ENCODE measurements around the gene SORCS2. TPM values are rescaled to one million over a fixed set of nuclear protein-coding genes. Genes with fewer than 3 reads are reported as not detected.

SORCS2 gene
- polyA plus RNA-seq, 1 donor from 2014 or later, result 1.0 TPM

- H2AFZ ChIP-seq (ENCODE audit: low read depth, low read length), result no peak overlapping the region
- no peak overlapping the region for H3K4me2 ChIP-seq (ENCODE audit: low read length)
- no peak overlapping the region for H3K4me3 ChIP-seq (ENCODE audit: low read length)
- no peaks in the 10 kb centered on the region for H4K20me1 ChIP-seq (ENCODE audit: insufficient read depth)
- no peaks in the 10 kb centered on the region for H3K27me3 ChIP-seq (ENCODE audit: insufficient read depth, low read depth, low read length)
- H3K27ac ChIP-seq (ENCODE audit: low read length), result no peak overlapping the region
- H3K9me3 ChIP-seq (ENCODE audit: low read length), result peaks cover 3% of the 10 kb centered on the region
- no peaks in the 10 kb centered on the region for H3K9me2 ChIP-seq (ENCODE audit: insufficient read depth, low read length)
- H3K79me2 ChIP-seq (replicated peaks; ENCODE audit: insufficient read depth, low read length), result no peaks in the 10 kb centered on the region
- H3K36me3 ChIP-seq (ENCODE audit: insufficient read depth, low read length), result no peaks in the 10 kb centered on the region
- no peak for TF ChIP-seq EP300 (conservative IDR thresholded peaks at IDR 0.05; ENCODE audit: poor library complexity, severe bottlenecking)
- TF ChIP-seq TAF1 (IDR thresholded peaks at IDR 0.05; ENCODE audit: low read depth), result no peak
- TF ChIP-seq CTCF (IDR thresholded peaks at IDR 0.05; ENCODE audit: poor library complexity, severe bottlenecking), result no peak
- no peak for TF ChIP-seq SMC3 (conservative IDR thresholded peaks at IDR 0.05; ENCODE audit: poor library complexity)
- no peak for TF ChIP-seq EZH2 (IDR thresholded peaks at IDR 0.05; ENCODE audit: borderline replicate concordance, insufficient read depth, low read length, poor library complexity, severe bottlenecking)
- TF ChIP-seq REST (IDR thresholded peaks at IDR 0.05; ENCODE audit: borderline replicate concordance), result no peak
- no peak for TF ChIP-seq POLR2AphosphoS5 (IDR thresholded peaks at IDR 0.05)
- TF ChIP-seq MXI1 (conservative IDR thresholded peaks at IDR 0.05; ENCODE audit: poor library complexity, severe bottlenecking), result no peak
- no peak for TF ChIP-seq RAD21 (conservative IDR thresholded peaks at IDR 0.05)
- H3K9ac ChIP-seq (ENCODE audit: low read length), result no peak overlapping the region
- no peaks in the 10 kb centered on the region for H3F3A ChIP-seq (ENCODE audit: insufficient read depth, low read length, poor library complexity, severe bottlenecking)
Measured at GRCh38 chr4:7411896-7412553, 219.7 kb downstream of the SORCS2 start.

GRCh38 chr4:7412554-7412912, 220.2 kb downstream of the SORCS2 start:
- no peak overlapping the region for H3K4me2 ChIP-seq (ENCODE audit: low read length)
- H3K9me2 ChIP-seq (ENCODE audit: insufficient read depth, low read length), result no peaks in the 10 kb centered on the region
- H4K20me1 ChIP-seq (ENCODE audit: insufficient read depth), result no peaks in the 10 kb centered on the region
- TF ChIP-seq EZH2 (IDR thresholded peaks at IDR 0.05; ENCODE audit: borderline replicate concordance, insufficient read depth, low read length, poor library complexity, severe bottlenecking) (no peak), SMC3 (conservative IDR thresholded peaks at IDR 0.05; ENCODE audit: poor library complexity) (no peak), REST (IDR thresholded peaks at IDR 0.05; ENCODE audit: borderline replicate concordance) (no peak), POLR2AphosphoS5 (IDR thresholded peaks at IDR 0.05) (no peak), TAF1 (IDR thresholded peaks at IDR 0.05; ENCODE audit: low read depth) (no peak), MXI1 (conservative IDR thresholded peaks at IDR 0.05; ENCODE audit: poor library complexity, severe bottlenecking) (no peak), RAD21 (conservative IDR thresholded peaks at IDR 0.05) (no peak), EP300 (conservative IDR thresholded peaks at IDR 0.05; ENCODE audit: poor library complexity, severe bottlenecking) (no peak), CTCF (IDR thresholded peaks at IDR 0.05; ENCODE audit: poor library complexity, severe bottlenecking) (no peak)
- no peak overlapping the region for H2AFZ ChIP-seq (ENCODE audit: low read depth, low read length)
- no peaks in the 10 kb centered on the region for H3K79me2 ChIP-seq (replicated peaks; ENCODE audit: insufficient read depth, low read length)
- H3K36me3 ChIP-seq (ENCODE audit: insufficient read depth, low read length), result no peaks in the 10 kb centered on the region
- H3K4me3 ChIP-seq (ENCODE audit: low read length), result no peak overlapping the region
- H3F3A ChIP-seq (ENCODE audit: insufficient read depth, low read length, poor library complexity, severe bottlenecking), result no peaks in the 10 kb centered on the region
- H3K27me3 ChIP-seq (ENCODE audit: insufficient read depth, low read depth, low read length), result no peaks in the 10 kb centered on the region
- H3K27ac ChIP-seq (ENCODE audit: low read length), result no peak overlapping the region
- no peak overlapping the region for H3K9ac ChIP-seq (ENCODE audit: low read length)
- H3K9me3 ChIP-seq (ENCODE audit: low read length), result peaks cover 3% of the 10 kb centered on the region

Measured in neural cell (in vitro differentiated cells).